GM23248 (cell line): ENCODE data around the gene ZNRF1.

ENCODE experiments used
- EZH2 ChIP-seq: fragments of 200-600 bp; sonication (generic); IDR thresholded peaks from 2 replicates; pipeline ENCODE4 v1.6.1; 2018; ENCODE audit warnings: antibody characterized with exemption, mild to moderate bottlenecking; ENCODE audit not compliant: insufficient read depth, poor library complexity, severe bottlenecking
- EZH2phosphoT487 ChIP-seq: fragments of 200-600 bp; sonication (generic); IDR thresholded peaks from 2 replicates; pipeline ENCODE4 v1.6.1; 2018; ENCODE audit warnings: antibody characterized with exemption, moderate library complexity, mild to moderate bottlenecking, low read depth; ENCODE audit not compliant: insufficient read depth

- no peak for TF ChIP-seq EZH2
- no peak for TF ChIP-seq EZH2phosphoT487
Measured at GRCh38 chr16:75130150-75130771, 131.4 kb downstream of the ZNRF1 start.
